IPS-NIHi11 (cell line): ENCODE data around the gene TMEM260.
A peak's percentile ranks its signal among the peaks of the same experiment; 100 is the strongest.
"Not testable (repeated sequence)": the region's sequence is repeated elsewhere in the genome, so short reads cannot be mapped to it uniquely, and the experiment has no call there.

Source experiments
- DNase-seq: peaks from one replicate; pipeline ENCODE4 v3.0.0; 2012; ENCODE audit warnings: mixed read lengths, low spot score

TMEM260 gene

DNA sequence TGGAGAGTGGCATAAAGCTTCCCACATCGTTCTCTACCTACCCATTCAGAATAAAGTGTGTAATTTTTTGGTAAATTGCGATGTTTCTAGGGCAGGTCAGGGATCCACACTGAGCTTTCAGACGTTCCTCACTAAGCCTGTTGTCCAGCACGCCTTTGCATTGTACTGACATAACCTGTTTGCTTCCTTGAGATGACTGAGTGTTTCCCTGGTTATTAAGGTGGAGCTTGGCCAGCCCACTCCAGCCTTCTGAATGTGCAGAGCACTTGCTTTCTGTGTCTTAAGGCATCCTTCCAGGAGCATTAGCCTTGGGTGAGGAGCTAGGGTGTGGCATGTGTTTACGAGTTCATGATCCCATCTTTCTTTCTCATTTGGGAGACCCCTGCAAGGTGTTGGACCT lies 96.4 kb downstream of the TMEM260 start:
- no peak for DNase-seq

- DNase-seq, result no peak
Measured at GRCh38 chr14:56678838-56679237, 99.2 kb downstream of the TMEM260 start.

- DNase-seq, result peak; percentile 63
Measured at GRCh38 chr14:56686416-56686815, 106.8 kb downstream of the TMEM260 start.

- peak; percentile 29 for DNase-seq
Measured at GRCh38 chr14:56687123-56687522, 107.5 kb downstream of the TMEM260 start.

- DNase-seq, result no peak
Measured at GRCh38 chr14:56694609-56695008, 115.0 kb downstream of the TMEM260 start.

GRCh38 chr14:56695216-56695615 lies 115.6 kb downstream of the TMEM260 start:
- DNase-seq, result not testable (repeated sequence)
